T-helper 2 cell treated with Interferon-gamma antibody and Interleukin-4, amounts not matched to agents 100 ng/mL and 5 ng/mL, for 36 hours (primary cell): ENCODE results near the gene BRD3OS. TPM values are rescaled to one million over a fixed set of nuclear protein-coding genes. Genes with fewer than 3 reads are reported as not detected.
"Not testable (repeated sequence)": the region's sequence is repeated elsewhere in the genome, so short reads cannot be mapped to it uniquely, and the experiment has no call there.

Source experiments
- intact Hi-C: fragments of 100-400 bp; cut with micrococcal nuclease; formaldehyde crosslinking; loops from one replicate; pipeline ENCODE4 v1.15.1; 2023
- total RNA-seq: library from RNA; stranded (reverse); gene quantifications from 2 replicates; pipeline ENCODE4 v1.2.3, GENCODE V29; 2022

BRD3OS gene
- total RNA-seq, 1 donor from 2014 or later: 12.2 TPM

DNA sequence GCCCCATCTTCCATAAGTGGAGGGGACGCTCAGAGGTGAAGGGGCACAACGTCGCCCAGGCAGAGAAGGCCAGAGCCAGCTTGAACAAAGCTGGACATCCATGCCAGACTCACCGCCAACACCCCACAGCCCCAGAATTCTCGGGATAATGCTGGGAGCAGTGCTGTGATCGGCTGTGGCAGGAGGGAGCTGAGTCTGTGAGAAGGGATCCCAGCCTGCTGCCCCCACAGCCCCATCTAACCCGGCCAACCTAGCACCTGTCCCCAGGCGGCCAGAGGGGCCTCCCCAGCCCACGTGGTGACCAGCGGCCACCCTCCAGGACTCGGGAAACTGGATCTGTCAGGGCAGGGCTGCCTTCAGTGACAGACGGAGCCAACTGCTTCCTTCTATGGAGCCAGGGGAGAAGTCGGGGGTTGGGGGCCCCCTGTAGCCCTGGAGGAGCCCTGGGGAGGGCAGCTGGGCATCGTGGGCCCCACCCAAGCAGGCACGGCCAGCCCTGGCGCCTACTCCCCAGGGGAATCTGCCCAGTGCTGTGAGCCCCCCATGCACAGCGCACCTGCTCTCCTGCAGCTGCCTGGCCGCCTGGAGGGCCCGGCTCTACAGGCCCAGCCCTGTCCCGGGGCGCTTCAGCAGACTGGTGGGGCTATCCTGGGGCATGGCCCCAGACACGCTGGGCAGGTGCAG is 36.5 kb downstream of the BRD3OS start:
- intact Hi-C loops: loop anchor here (10.0 kb wide), 1 partner anchor 263 kb away; the partner anchor contains the start of gene RXRA

DNA sequence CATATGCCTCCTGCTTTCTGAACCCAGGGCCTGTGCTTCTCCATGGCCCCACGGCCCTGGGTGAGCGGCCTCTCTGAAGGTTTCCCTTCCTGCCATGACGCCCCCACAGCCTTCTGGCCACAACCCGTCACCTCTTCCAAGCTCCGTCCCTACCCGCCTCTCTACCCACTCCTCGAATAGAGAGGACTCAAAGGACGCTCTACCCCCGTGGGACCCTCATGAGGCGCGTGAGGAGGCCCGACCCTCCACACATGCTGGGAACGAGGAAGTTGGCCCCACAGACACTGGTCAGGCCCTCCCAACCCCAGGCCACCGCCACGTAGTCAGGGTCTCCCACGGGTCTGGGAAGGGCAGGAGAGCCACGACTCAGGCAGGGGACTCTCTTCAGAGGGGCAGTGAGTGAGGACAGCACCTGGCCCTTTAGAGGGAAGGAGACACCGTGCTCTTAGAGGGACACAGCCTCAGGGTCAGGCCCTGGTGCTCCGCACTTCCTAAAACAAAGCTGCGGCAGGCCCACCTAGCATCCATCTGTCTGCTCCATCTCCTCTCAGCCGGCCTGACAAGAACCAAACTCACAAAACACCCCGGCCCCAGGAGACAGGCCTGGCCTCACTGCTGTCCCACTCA is 37.3 kb downstream of the BRD3OS start:
- intact Hi-C loops: loop anchor here (10.0 kb wide), 1 partner anchor 262 kb away; the partner anchor contains the start of gene RXRA

DNA sequence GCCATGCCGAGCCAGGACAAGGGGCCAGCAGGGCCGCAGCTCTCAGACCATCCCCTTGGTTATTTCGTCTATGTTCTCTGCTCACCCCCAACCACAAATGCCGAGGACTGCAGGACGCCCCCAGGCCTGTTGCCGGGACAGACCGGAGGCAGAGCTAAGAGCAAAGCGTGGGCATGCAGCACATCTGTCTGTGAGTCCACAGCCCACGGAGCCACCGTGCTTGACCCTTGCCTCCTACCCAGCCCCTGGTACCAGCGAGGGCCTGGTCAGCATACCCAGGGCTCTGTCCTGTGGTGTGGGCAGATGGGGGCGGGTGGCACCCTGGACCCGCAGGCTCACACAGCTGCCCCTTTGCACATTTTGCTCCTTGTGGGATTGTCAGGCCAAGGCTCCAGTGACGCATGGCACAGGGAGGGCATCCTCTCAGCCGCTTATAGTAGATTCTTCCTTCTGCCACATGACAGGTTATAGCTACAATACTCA is 37.8 kb downstream of the BRD3OS start:
- intact Hi-C loops: loop anchor here (10.0 kb wide), 1 partner anchor 262 kb away; the partner anchor contains the start of gene RXRA

DNA sequence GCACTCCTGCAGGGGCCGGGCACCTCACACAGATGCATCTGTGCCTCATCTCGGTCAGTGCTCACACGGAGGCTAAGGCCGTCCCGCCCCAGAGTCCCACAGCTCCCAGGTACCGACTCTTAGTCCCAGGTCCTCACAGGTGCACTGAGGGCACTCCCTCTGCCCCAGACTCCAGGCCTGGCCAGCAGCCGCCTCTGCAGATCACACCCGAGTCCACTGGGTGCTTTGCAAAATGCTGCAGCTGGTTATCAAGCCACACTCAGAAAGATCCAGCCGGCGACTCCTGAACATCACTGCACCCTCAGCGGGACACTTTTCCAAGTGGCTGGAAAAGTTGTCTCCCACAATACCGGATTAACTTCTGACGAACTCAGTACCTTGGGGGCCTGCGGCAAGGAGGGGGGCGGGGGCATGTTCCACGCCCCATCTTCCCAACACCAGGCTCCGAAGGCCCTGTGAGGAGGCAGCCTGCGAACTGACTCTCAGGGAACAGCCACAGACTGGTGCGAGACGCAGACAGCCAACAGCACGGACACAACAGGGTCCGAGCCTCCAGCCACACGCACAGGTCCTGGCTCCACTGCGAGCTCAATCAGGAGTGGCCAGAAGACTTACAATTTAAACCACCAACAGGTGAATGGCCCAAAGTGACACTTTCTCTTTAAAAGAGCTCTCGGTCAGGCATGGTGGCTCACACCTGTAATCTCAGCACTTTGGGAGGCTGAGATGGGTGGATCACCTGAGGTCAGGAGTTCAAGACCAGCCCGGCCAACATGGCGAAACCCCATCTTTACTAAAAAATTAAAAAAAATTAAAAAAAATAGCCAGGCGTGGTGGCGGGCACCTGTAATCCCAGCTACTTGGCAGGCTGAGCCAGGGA is 38.5 kb downstream of the BRD3OS start:
- intact Hi-C loops: loop anchor here (10.0 kb wide), 1 partner anchor 261 kb away; the partner anchor contains the start of gene RXRA

DNA sequence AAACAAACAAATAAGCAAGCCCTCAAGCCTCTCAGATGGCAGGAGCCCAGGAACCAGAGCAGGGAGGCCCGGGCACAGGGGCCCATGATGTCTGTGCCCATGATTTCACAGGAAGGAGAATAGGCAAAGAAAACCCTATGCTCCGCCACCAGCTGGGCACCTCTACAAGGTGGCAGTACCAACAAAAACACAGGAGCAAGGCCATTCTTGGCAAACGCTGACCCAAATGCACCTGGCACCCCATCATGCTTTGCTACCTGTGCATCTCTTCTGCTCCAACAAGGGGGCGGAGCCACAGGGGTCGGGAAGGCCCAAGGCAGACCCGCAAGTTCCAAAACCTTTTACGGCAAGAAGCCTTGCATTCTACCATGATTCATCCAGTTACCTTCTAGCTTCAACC is 39.4 kb downstream of the BRD3OS start:
- intact Hi-C loops: loop anchor here (5.0 to 10.0 kb wide), 2 partner anchors 260 to 1438 kb away; partner anchors contain the start of genes MRPS2 and RXRA

DNA sequence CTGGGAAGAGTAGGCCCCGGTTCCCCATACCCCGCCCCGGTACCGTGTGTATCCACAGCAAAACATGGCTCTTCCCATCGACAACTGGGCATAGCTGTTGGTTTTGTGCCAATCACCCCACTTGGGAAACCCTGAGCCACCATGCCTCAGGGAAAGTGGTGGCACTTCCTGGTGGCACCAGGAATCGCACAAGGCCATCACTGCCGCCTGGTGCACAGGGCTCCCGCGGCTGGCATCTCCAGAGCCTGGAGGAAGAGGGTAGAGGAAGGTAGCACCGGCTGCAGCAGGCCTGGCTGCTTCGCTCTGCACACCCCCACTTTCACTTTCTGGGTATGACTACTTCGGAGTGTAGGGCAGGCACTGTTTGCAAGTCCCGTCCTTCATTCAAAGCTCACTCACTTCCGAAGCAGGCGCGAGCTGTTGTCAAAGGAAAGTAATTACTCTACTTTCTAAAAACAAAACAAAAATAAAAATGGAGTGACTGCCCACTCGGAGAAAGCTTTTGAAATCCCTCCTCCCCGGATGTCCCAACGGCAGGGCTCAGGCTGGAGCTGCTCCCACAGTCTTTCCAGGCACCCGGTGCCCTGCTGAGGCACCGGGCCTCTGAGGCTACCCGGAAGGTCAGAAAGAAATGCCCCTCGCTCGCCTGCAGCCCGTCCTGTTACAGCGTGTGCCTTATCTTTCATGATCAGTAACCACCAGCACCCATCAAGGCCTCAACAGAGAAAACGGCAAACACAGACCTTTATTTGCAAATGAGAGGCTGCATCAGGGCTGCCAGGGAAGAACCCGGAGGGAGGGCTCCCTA is 40.5 kb downstream of the BRD3OS start:
- intact Hi-C loops: loop anchor here (5.0 to 10.0 kb wide), 2 partner anchors 259 to 1436 kb away; partner anchors contain the start of genes MRPS2 and RXRA

DNA sequence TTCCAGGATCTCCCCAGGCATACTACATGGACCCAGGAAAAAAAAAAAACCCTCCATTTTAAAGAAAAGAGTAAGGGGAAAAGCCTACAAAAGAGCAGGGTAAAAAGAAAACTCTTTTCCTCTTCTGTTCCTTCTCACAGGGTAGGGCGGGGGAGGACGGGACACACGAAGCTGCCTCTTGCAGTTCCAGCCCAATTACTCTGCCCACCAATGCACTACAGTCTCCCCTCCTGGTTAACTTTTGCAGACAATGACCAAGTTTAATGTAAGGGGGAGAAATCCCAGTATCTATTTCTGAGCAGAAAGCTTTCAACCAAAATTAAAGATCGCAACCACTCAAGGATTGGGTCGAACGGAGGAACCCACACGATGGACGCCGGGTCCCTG is 41.2 kb downstream of the BRD3OS start:
- intact Hi-C loops: loop anchor here (5.0 to 10.0 kb wide), 2 partner anchors 258 to 1436 kb away; partner anchors contain the start of genes MRPS2 and RXRA

DNA sequence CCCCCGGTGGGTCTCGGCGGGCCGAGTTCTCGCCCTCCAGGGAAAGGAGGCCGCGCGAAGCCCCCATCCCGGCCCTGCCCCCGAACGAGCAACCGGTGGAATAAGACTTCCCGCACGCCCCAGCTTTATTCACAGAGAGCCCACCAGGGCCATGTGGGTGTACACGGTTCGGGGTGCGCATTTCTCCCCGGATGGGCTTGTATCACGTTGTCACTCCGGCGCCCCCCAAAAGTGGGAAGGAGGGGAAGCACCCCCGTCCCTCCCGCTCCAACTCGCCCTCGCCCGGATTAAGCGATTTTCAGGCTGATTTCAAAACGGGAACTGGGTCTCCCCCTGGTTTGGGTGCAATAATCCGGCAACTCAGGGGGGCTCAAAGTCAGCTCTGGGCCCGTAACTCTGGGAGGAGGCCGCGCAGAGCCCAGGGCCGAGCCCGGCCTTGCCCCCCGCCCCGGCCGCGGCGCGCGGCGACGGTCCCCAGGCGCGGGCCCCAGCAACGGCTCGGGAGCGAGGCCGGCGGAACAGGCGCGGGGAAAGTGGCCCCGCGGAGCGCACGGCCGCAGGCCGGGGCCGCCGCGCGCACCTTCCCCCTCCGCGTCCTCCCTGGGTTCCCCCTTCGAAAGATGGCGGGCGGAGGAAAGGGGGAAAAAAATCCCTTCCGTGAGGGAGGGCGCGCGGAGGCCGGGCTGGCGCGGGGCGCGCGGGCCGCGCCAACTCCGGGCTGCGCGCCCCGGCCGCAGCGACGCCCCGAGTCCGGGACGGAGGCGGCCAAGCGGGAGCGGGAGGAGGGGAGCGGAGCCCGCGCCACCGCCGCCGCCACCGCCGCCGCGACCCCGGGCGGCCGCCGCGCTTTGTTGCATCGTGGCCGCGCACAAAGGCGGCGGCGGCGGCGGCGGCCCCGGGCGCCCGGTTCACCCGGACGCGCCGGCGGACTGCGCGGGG is 41.9 kb downstream of the BRD3OS start:
- intact Hi-C loops: loop anchor here (5.0 to 10.0 kb wide), 2 partner anchors 258 to 1435 kb away; partner anchors contain the start of genes MRPS2 and RXRA

DNA sequence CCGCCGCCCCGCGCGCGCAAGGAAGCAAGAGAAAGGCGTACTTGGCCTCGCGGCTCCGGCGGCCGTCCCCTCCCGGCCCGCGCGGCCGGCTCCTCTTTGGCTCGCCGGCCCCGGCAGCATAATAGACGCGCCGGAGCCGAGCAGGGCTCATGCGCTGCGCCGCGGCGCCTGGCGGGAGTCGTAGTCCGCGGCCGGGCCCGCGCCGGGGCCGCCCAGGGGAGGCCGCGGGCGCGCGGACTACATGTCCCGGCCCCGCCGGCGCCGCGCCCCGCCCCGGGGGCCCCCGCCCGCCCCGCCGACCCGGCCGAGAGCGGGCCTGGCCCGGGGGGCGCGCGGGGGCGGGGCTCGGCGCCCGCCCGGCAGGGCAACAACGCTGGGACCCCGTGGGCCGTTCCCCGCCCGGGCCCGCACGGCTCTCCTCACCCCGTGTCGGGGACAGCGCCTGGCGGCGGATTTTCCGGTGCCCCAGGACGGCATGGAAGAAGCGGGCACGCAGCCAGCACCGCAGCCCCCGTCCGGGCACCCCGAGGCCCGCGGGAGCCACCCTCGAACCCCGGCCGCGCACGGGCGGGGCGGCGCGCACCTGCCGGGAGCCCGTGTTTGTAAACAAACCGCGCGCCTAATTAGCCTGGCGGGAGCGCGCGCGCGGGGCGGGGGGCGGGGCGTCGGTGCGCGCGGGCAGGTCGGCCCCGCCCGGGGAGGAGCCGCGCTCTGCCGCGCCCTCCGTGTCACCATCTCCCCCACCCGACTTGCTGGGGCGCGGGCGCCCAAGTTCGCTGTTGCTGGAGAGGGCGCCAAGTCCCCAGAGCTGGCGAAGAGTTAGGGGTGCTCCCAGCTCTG is 42.8 kb downstream of the BRD3OS start, which contains the start of gene BRD3:
Gene BRD3, minus strand, starts transcription at position 123 of the 840 bp plus-strand sequence. CDS start 14,549 bp downstream, outside the sequence.
- intact Hi-C loops: loop anchor here (1.0 to 10.0 kb wide), 7 partner anchors 31 to 1434 kb away; partner anchors contain the start of genes BRD3OS, MRPS2, RNU6ATAC and RXRA

DNA sequence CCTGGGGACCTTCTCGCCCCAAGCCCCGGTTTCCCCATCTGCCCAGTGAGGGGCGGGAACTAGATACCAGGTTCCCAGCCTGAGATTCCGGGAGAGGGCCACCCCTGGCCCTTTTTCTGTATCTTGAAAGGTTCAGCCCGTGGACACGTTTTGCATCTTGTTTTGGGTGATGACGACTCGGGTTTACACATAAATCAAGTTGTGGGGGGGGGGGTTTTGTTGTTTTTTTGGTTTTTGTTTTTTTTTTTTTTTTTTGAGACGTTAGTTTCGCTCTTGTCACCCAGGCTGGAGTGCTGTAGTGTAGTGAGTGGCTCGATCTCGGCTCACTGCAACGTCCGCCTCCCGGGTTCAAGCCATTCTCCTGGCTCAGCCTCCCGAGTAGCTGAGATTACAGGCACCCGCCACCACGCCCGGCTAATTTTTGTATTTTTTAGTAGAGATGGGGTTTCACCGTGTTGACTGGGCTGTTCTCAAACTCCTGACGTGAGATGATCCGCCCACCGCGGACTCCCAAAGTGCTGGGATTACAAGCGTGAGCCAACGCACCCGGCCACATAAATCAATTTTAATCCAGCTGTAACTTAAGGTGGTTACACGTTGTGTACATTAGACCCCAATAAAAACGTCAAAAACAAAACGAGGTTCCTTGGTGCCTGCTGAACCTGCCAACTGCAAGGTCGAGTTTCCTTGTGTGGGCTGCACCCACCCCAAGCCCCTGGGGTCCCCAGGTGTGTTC is 43.6 kb downstream of the BRD3OS start:
- intact Hi-C loops: loop anchor here (1.0 to 10.0 kb wide), 7 partner anchors 30 to 1433 kb away; partner anchors contain the start of genes BRD3OS, MRPS2, RNU6ATAC and RXRA

DNA sequence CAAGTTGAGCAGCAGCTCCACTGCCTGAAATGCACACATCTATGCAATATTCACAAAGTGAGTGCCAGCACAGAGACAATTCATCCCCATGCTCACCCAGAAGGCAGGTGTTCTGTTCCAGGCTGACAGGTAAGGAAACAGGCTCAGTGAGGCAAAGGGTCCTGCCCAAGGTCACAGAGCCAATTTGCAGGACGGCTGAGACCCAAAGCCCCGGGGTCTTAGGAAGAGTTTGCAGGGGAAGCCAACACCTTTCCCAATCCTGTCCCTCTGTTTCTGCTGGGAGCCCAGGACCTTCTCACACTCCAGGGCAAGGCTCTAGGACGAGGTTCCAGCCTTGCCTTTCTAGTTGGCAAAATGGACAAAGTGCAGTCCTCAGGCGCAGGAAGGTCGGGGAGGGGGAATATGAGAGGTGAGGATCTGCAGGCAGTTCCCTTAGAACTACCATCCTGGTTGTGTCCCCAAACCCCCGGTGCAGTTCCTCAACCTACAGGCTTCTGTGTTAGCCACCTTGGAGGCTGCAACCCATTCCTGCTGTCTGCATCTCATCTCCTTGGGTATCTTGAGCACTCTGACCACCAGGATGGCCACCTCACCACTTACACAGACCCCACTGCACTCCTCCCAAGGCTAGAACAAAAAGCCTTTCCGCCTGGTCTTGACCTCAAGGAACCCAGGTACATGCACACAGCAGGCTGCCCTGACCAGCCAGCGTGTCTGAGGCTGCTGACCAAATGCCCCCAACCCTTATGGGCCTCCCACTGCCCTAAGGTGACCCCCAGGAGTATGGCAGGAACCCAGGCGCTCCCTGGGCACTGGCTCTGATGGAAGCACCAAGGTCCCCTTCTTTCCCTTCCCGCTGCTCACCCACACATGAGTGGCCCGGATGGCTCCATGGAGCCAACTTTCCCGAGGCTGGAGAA is 44.5 kb downstream of the BRD3OS start:
- intact Hi-C loops: loop anchor here (2.0 to 10.0 kb wide), 3 partner anchors 29 to 1433 kb away; partner anchors contain the start of genes MRPS2 and RXRA

DNA sequence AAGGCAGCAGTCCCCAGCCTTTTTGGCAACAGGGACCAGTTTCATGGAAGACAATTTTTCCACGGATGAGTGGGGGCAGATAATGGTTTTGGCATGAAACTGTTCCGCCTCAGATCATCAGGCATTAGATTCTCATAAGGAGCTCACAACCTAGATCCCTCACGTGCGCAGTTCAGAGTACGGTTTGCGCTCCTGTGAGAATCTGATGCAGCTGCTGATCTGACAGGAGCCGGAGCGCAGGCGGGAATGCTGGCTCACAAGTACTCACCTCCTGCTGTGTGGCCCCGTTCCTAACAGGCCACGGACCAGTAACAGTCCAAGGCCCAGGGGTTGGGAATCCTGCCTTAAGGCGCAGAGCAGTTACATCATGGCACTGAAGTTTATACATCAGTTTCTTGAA is 45.9 kb downstream of the BRD3OS start:
- intact Hi-C loops: no loop called here

DNA sequence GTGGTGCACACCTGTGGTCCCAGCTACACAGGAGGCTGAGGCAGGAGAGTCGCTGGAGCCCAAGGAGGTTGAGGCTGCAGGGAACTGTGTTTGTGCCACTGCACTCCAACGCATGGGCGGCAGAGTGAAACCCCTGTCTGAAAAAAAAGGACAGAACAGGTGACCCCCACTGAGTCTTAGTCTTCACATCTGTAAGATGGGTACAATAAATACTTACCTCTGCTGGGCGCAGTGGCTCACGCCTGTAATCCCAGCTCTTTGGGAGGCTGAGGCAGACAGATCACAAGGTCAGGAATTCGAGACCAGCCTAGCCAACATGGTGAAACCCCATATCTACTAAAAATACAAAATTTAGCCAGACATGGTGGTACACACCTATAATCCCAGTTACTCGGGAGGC is 47.4 kb downstream of the BRD3OS start:
- intact Hi-C loops: not testable (repeated sequence)

DNA sequence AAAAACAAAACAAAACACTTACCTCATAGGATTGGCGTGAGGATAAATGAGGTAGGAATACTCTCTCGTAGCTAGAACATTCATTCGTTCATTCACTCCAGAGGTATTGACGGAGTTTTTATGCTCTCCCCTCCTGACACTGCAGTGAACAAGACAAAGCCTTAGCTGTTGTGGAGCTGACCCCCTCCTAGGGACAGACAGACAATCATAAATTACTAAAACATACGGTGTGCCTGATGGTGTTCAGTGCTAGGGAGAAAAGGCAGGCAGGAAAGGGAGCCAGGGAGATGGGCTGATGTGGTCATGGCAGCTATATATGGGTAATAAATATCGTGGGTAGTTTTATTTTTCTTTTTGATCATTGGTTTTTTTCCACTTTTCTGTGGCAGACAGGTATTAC is 48.2 kb downstream of the BRD3OS start:
- intact Hi-C loops: no loop called here

DNA sequence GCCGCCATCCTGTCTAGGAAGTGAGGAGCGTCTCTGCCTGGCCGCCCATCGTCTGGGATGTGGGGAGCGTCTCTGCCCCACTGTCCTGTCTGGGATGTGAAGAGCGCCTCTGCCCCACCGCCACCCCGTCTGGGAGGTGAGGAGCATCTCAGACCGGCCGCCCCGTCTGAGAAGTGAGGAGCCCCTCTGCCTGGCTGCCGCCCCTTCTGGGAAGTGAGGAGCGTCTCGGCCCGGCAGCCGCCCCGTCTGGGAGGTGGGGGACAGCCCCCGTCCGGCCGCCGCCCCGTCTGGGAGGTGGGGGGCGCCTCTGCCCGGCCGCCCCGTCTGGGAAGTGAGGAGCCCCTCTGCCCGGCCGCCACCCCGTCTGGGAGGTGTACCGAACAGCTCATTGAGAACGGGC is 50.4 kb downstream of the BRD3OS start:
- intact Hi-C loops: not testable (repeated sequence)

DNA sequence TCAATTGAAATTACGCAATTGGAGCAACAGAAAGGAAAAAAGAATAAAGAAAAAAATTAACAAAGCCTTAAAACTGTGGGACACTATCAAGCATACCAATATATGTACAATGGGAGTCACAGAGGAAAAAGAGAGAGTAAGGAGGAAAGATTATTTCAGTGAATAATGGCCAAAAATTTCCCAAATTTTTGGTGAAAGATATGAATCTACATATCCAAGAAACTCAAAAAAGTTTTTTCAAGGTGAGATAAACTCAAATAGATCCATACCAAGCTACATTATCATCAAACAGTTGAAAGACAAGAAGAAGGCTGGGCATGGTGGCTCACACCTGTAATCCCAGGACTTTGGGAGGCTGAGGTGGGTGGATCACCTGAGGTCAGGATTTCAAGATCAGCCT is 51.4 kb downstream of the BRD3OS start:
- intact Hi-C loops: no loop called here
